GM18502 (cell line): ENCODE results near the gene MAFB.
"Not testable (repeated sequence)": the region's sequence is repeated elsewhere in the genome, so short reads cannot be mapped to it uniquely, and the experiment has no call there.

Experiments used
- ATAC-seq: cut with Tn5 transposase; IDR thresholded peaks from one replicate; pipeline ENCODE4 v1.9.1; 2021; ENCODE audit warnings: mild to moderate bottlenecking; ENCODE audit not compliant: unreplicated experiment, poor library complexity

Gene MAFB

DNA sequence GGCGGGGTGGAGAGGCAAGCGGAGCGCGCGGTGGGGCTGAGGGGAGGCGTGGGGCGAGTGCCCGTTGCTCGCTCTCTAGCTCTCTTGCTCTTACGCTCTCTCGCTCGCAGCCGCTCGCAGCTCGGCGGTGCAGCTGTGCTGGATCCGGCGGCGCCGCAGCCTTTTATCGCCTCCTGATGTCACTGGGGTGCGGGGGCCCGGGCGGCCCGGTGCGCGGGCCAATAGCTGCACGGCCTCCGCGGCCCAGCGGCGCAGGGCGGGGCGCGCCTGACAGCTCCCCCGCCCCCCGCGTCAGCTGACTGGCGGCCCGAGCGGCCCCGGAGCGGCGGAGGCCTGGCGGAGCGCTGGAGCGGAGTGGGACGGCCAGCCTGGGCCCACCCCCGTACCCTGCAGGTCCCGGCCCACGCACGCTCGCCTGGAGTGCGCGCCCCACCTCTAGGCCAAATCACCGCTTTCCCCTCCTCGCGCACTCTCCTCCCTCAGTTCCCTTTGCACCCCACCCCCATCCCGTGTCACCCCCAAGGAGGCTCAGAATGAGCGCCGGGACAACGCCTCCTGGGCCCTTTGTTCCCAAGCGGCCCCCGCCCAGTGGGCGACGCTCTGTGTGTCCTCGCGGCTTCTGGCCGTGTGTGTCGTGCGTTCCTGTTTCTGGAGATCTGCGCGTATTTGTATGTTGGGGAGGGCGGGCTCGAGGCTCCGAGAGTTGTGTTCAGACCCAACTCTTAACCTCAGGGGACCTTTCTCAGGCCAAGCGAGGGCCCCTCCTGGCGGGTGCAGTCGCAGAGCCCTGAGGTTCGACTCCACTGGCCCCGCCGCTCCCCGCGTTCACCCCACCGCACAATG lies at the start of gene MAFB:
Gene MAFB, minus strand, starts transcription at position 137 of the 843 bp plus-strand sequence. CDS start 386 bp downstream, outside the sequence.
- peak; percentile 55 for ATAC-seq

DNA sequence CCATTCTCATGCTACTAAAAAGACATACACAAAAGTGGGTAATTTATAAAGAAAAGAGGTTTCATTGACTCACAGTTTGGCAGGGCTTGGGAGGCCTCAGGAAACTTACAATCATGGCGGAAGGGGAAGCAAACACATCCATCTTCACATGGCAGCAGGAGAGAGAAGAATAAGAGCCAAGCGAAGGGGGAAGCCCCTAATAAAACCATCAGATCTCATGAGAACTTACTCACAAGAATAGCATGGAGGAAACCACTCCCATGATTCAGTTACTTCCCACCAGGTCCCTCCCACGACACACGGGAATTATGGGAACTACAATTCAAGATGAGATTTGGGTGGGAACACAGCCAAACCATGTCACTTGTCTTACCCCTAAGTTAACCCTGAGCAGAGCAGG lies 47.4 kb upstream of the MAFB start:
- ATAC-seq = not testable (repeated sequence)

DNA sequence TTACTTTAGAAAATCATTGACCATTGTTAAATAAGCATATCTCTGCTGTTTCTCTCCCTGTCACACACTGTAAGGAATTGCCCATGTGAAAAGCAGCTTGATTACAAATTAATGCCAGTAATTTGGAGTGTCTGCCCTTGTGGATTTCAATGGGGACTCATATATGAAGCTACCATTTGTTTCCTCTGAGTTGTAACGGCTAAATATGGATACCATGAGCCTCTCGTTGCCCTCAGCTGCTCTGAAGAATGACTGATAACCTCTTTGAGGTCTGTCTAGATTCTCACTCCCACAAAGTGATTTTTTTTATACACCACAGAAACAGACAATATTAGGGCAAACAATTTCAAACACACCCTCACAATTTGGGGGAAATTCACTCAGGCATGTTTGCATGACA lies 40.0 kb upstream of the MAFB start:
- ATAC-seq = no peak

DNA sequence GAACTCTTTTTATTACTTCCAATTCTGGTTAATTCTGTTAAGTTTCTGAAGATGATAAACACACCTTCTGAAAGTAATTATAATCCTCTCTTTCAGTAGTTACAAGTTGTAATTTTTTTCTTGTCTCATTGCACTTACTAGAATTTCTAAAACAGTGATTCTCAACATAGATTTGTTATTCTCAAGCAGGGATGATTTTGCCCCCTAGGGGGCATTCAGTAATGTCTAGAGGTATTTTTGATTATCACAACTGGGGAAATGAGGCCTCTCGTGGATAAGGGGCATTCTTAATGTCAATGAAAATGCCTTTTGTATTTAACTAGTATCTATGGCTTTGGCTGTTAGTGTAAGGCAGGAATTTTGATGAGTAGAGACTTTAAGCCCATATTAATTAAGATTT lies 39.4 kb upstream of the MAFB start:
- ATAC-seq = no peak

DNA sequence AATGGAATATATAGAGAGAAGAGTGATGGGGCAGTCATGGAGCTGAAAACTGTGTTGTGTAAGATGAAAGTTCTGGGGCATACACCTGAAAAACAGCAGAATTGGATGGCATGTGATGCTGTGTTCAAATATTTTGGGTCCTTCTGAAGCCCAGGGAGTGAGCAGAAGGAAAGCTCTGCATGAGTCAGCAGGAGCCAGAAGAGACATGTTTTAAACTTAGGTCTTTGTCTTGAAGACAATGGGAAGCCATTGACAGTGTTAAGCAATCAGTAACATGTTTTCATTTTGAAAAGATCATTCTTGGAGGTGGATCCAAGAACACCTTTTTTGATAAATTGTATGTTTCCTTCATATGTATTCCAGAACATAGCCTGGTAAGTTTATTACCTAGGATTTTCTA lies 38.9 kb upstream of the MAFB start:
- ATAC-seq = no peak

DNA sequence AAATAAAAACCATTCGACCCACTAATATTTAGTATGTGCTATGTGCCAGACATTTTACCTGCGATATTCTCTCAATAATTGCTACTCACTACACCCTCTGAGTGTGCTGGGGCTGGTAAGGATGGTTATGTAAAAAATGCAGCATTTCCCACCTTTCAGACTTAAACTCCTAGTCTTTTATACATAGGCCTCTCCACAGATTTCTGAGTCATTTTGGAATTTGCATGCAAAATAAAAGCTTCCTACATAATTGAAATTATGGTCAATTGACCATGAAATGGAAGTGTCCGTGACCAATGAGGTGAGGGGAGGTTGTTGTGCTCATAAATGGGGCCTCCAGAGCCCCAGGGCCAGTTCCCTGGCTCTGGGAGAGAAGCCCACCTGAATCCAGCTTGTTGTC lies 37.7 kb upstream of the MAFB start:
- no peak for ATAC-seq

DNA sequence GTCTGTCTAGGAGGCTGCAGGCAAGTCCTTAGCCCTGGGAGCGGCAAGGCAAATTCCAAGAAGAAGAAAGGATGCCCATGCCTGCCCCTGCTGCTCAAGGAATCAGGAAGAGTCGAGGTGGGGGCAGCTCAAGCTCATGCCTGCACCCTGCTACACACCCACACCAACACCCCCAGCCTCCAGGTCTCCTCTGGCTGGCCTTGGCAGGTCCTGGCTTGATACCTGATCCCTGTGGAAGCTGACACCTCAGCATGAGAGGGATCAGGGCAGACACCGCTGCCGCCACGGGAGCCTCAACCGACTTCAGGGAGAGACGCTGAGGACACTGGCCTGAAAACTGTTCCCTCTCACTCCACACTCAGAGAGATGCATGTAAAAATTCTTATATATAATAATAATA lies 35.5 kb upstream of the MAFB start:
- no peak for ATAC-seq

DNA sequence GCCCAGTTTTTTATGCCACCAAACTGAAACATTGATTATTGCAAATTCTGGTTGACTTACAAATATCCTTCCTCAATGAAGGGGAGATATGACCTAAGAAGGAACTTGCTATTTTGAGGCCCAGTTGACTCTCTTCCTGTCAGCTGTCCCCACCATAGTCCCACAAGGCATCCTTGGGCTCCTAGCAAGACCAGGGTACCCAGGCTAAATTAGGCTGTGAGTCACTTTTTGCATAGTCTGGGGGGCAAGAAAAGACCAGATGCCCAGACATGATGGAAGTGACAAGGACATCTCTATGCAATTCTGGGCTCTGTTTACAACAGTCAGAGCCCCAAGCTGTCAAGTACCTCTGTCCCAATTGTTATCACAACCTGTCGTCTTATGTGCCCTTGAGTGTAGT lies 31.8 kb upstream of the MAFB start:
- ATAC-seq = no peak

DNA sequence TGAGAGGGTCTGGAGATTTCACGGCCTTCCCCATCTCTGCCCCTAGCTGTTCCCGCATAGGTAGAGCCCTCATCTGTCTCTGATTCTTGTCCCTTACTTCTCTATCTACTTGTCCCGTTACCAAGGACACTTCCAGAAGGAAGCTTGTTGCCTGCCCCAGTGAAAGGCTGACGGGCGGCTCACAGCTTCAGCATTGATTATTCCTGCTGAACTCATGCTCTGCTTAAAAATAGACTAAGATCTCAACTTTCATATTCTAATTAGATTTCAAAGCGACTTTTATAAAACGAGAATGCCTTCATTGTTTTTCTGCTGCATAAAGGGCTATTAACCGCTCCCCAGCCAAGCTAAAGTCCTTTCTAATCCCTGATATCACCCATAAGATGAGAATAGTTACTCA lies 31.1 kb upstream of the MAFB start:
- ATAC-seq = no peak

DNA sequence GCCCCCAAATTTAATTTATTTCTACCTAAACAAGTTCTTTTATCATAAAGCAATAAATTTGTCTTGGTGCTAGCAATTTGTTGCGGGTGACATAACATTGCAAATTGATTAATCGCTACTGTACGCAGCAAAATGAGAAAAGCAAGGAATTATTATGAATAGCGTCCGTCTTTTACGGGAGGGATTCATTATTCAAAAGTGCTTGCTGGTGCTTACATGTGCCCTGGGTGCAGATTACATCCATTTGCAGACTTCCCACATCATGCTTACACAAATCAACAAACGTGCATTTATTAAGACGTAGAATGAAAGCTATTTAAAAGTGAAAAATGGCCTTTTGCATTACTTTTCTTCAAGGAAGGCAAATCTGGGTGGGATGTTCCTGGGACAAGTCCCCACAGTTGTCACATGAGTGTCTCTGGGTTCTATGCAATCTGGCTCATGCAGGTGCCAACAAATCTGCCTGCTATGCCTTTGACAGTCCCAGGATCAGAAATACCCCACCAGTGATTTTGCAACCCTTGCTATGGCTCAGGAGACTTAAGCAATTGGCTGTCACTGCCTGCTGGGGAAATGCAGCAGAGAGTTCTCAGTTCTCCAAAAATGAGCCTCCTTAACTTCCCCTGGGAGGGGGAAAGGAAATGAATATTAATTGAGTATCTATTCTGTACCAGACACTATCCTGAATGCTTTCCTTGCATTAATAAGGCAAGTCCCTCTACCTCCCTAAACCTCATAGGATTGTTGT lies 30.1 kb upstream of the MAFB start:
- ATAC-seq = no peak

DNA sequence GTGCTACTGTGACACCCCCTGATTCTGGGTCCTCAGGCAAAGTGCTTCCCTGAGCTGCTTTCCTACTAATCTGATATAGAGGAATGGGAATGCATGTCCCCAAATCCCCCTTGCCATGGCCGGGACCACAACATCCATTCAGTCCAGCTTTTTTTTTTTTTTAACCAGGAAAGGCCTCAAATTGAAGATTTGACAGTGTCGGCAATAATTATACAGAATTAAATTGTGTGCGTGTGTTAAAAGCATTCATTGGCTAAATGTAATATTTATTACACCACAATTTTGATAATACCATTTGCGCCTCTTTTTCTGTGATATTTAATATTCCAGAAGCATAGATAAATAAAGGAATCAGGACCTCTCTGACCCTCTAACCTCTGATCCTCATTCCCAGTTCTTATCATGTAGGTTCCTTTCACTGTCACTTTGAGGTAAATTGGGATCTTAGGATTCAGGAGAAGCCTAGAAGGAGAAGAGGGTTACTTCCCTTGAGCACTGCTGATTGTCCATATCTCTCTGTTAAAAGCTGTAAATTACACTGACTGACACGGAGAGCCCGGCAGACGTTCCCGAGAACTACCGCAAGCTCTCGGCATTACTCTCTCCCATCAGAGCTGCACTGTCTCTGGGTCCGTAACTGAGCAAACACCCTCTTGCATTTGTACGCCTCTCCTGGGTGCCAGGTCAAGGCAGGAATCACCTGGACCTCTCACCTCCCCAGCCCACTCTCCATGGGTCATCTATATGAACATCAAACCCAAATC lies 29.4 kb upstream of the MAFB start:
- ATAC-seq = no peak

DNA sequence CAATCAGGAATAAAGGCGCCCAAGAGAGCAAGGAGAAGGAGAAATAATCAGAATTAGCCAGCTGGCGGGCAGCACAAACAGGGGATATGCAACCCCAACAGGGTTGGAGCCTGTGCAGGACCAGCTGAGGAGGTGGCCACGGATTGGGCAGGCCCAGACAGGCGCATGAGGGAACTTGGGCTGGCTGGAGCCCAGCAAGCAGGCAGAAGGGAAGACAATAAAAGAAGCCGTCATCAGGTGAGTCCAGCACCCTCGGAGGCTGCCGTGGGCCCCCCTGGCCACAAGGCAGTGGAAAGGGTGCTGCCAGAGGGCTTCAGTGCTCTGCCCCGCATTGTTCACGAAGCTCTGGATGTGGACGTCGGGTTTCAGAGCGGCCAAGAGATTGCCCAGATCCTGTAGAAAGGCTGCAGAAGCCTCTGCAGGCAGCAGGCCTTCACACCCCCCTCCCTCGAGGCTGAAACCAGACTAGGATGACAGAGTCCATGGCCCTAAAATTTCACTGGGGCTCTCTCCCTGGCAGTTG lies 28.4 kb upstream of the MAFB start:
- no peak for ATAC-seq

DNA sequence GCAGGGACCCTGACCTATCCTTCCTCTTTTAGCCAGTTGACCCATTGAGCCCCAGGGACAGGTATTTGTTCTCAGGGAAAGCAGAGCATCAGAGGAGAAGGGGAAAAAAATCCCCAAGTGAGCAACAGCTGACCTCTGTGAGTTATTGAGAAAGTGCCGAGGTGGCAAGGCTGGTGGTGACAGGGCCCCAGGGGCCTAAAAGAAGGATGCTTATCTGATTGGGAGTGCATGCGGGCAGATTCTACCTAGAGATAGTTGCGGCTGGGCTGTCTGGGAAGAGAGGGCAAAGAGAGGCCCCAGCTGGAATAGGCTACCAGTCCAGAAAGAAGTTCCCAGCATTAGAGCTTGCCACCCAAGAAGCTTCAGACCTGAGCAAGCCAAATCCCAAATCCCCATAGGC lies 26.5 kb upstream of the MAFB start:
- ATAC-seq = no peak

DNA sequence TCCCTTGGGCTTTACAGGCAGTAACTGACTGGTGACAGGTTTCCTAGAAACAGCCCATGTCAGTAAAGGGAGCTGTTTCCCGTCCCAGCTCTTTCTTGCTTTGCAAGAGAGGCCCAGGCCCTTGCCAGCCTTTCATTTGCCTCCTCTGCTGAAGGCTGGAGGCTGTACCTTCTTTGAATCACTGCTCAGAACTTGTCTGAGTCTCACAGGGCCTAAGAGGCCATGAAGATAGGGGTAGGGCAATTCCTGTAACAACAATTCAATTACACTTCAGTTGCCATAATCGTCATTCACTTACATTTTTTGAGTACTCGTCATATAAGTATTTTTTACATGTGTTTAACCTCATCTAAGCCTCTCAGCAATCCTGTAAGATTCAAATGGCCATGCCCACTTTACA lies 25.9 kb upstream of the MAFB start:
- no peak for ATAC-seq

DNA sequence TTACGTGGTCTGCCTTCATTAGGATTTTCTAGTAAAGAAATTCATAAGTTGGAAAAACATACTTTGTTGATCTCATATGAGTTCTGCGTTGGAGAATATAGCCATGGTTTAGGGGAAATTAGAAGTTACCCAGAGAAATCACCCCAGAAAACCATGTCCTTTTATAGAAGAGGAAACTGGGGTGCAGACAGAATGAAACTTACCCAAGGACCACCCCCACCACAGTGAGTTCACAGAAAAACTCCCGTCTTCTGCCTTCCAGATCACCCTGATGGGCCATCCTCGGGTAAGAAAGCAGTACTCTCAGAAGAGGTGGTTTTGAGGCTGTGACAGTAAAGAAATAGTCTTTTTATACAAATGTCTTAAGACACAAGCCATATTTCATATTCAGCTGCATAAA lies 25.1 kb upstream of the MAFB start:
- no peak for ATAC-seq

DNA sequence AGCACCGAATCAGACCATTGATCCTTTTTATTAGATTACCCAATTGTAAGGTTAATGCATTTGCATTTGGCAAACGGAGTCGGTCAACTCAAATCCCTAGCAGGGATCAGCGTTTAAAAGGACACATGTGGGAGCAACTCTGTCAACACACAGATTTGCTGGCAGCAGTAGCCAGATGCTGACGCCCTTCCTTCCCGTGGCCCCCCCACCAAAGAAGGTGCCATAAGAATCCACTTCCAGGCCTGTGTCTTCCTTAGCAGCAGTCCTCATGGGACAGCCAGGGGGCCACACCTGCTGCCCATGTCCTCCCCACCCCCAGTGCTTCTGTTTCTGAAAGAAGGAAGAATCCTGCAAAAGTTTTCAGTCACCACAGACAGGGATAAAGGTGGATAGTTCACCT lies 24.5 kb upstream of the MAFB start:
- no peak for ATAC-seq

DNA sequence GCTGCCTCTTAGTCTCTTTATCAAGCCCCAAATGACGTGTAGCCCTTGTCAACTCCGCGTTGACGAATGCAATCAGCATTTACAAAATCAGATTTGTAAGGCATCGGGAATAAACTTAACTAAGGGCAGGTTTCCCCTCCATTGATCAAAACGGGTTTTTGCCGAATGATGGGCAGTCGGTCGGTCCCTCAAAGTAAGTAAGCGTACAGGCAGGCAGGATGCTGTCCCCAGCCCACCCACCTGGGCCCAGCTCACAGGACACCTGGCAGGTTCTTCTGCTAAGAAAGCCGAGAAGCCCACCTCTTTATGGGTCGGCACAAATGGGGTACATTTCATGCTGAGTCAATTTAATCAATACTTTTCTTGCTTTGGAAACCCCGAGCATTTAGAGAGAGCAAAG lies 22.0 kb upstream of the MAFB start:
- ATAC-seq = no peak

DNA sequence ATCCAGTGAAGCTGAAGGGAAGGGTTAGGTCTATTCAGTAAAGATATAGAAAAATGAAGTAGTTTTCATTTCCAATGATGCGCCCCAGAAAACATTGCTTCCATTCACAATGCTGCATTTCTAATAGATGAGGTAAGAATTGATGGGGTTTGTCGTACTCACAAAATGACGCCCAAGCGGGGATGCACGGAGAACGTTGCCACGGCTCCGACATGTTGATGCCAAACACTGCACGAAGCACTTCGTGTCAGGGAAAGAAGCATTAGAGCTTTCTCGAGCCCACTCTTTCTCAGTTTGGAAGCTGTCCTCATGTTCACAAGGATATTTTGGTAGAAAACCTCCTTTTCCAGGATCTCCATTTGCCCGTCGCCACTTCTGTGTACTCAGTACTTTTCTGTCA lies 21.6 kb upstream of the MAFB start:
- ATAC-seq = no peak

DNA sequence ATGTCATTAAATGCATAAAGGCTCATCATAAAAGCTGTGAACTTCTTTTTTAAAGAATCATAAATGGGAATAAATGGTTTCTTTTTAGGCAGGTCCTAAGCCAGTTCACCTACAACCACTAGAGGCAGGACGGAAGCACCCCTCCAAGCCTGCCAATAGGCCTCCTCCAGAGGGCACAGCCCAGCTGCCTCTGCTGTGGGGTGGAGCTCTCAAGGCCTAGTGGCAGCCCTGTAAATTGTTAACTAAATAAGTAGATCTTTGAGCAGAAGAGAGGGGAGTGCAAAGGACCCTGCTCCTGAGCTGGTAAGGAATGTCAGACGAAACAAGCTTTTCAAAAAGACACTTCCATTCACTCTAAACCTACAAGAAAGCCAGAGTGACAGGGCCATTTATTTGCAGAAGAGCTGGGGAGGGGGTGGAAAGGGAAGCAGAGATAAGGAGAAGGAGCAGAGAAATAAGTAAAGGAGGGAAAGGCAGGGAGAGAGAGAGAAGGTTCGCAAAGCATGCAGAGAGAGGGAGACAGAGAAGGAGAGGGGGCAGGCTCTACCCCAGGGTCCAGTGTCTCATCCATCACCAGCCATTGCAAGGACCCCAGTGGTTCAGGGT lies 18.0 kb upstream of the MAFB start:
- no peak for ATAC-seq

DNA sequence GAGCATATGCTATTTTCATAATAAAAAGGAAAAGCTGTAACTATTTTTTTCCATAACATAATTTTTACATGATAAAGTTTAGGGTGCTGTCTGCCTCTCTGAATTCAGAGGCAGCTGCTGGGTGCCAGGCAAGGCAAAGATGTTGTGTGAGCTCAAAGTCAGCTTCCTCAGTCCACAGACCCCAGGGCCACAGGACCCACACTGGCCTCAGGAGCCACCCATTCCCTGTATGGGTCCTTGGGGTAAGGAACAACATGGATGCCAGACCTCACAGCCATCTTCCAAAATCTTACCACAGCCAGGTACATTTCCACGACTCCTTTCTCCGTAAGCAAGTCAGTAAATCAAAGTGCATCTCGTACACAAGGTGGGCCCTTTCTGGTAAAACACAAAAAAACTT lies 16.4 kb upstream of the MAFB start:
- ATAC-seq = no peak
